ENCODE measurements around the gene USP2. TPM values are rescaled to one million over a fixed set of nuclear protein-coding genes. Genes with fewer than 3 reads are reported as not detected.

The USP2 gene
- total RNA-seq, 4 donors from 2014 or later = 0.29 to 28.2 (median 2.1) TPM; not detected in 1

GRCh38 chr11:119382101-119382500 lies 611 bp upstream of the USP2 start:
- Histone ChIP-seq H3K27me3 (no peaks in the 10 kb centered on the region), H3K9me3 (no peaks in the 10 kb centered on the region), H3K4me1 (no peaks in the 10 kb centered on the region), H3K4me3 (peak overlapping the region; percentile 38 to 41), H3K27ac (peak overlapping the region; percentile 12 to 75), H3K36me3 (no peaks in the 10 kb centered on the region)
- intact Hi-C loops (cut with DNase I; ENCODE audit: low total_unique reads) = no loop called here
- TF ChIP-seq CTCF (IDR thresholded peaks at IDR 0.05) (no peak), POLR2A (IDR thresholded peaks at IDR 0.05) (no peak)
- DNase-seq = no peak

GRCh38 chr11:119380827-119381180 lies 686 bp downstream of the USP2 start:
- H3K27ac ChIP-seq = peak overlapping the region; percentile 74 to 75
- intact Hi-C loops (cut with DNase I; ENCODE audit: low total_unique reads) = no loop called here
- no peak for DNase-seq

GRCh38 chr11:119380160-119380826 lies 1.2 kb downstream of the USP2 start:
- Histone ChIP-seq H3K27me3 (no peaks in the 10 kb centered on the region), H3K9me3 (no peaks in the 10 kb centered on the region), H3K27ac (peak overlapping the region in 1 of 2 donors; percentile 74), H3K4me1 (peaks cover 2% of the 10 kb centered on the region in 2 donors), H3K4me3 (no peak overlapping the region), H3K36me3 (no peaks in the 10 kb centered on the region)
- TF ChIP-seq CTCF (IDR thresholded peaks at IDR 0.05) (no peak), POLR2A (IDR thresholded peaks at IDR 0.05) (no peak)
- no peak for DNase-seq
- intact Hi-C loops (cut with DNase I; ENCODE audit: low total_unique reads) = no loop called here

More at GRCh38 chr11:119380827-119381180, 686 bp downstream of the USP2 start:
- Histone ChIP-seq H3K4me1 (no peaks in the 10 kb centered on the region), H3K4me3 (peak overlapping the region; percentile 38 to 41), H3K36me3 (no peaks in the 10 kb centered on the region), H3K9me3 (no peaks in the 10 kb centered on the region), H3K27me3 (no peaks in the 10 kb centered on the region)
- TF ChIP-seq CTCF (IDR thresholded peaks at IDR 0.05) (no peak), POLR2A (IDR thresholded peaks at IDR 0.05) (no peak)

GRCh38 chr11:119378851-119379465 lies 2.5 kb downstream of the USP2 start:
- TF ChIP-seq CTCF (IDR thresholded peaks at IDR 0.05) = no peak
- no peak for TF ChIP-seq POLR2A (IDR thresholded peaks at IDR 0.05)
- no peak for DNase-seq
- intact Hi-C loops (cut with DNase I; ENCODE audit: low total_unique reads) = loop anchor here (2.0 kb wide), 1 partner anchor 22 kb away; no protein-coding TSS in a partner anchor
- Histone ChIP-seq H3K27ac (no peak overlapping the region), H3K27me3 (no peaks in the 10 kb centered on the region), H3K4me3 (no peak overlapping the region), H3K4me1 (peaks cover 6 to 11% of the 10 kb centered on the region in 2 donors), H3K36me3 (no peaks in the 10 kb centered on the region), H3K9me3 (no peaks in the 10 kb centered on the region)

GRCh38 chr11:119377961-119378667 lies 3.4 kb downstream of the USP2 start:
- no peak overlapping the region for H3K4me3 ChIP-seq
- intact Hi-C loops (cut with DNase I; ENCODE audit: low total_unique reads) = loop anchor here (2.0 kb wide), 1 partner anchor 21 kb away; no protein-coding TSS in a partner anchor
- H3K4me1 ChIP-seq = peaks cover 6 to 11% of the 10 kb centered on the region in 2 donors
- no peak overlapping the region for H3K27ac ChIP-seq
- no peaks in the 10 kb centered on the region for H3K9me3 ChIP-seq
- H3K36me3 ChIP-seq = no peaks in the 10 kb centered on the region
- DNase-seq = no peak
- TF ChIP-seq CTCF (IDR thresholded peaks at IDR 0.05) (no peak), POLR2A (IDR thresholded peaks at IDR 0.05) (no peak)
- no peaks in the 10 kb centered on the region for H3K27me3 ChIP-seq
